GM12878 (cell line): ENCODE data around the gene SIDT1. TPM values are rescaled to one million over a fixed set of nuclear protein-coding genes. Genes with fewer than 3 reads are reported as not detected.

ENCODE experiments used
- ATAC-seq: fragments of 200-7000 bp; cut with Tn5 transposase; 3 replicates; pipeline ENCODE4 v1.9.1; 2020; ENCODE audit warnings: mild to moderate bottlenecking, moderate library complexity
- BruUV-seq: library from RNA; stranded (reverse); fragments of 400-500 nt; replicated peaks from 2 replicates; lab custom pipeline; 2021; lab: Mats Ljungman, UMichigan
- CTCF ChIA-PET: fragments of 300-600 bp; sonication (Branson Sonifier 250); formaldehyde crosslinking; extraction: SDS; loops from one replicate; lab custom pipeline; 2021; ENCODE audit warnings: inconsistent platforms; lab: Yijun Ruan, JAX
- POLR2A ChIA-PET: fragments of 350-600 bp; formaldehyde crosslinking; extraction: SDS; loops from one replicate; lab custom pipeline; 2021; ENCODE audit warnings: inconsistent platforms; lab: Charles Lee
- RAD21 ChIA-PET: fragments of 300-600 bp; sonication (Branson Sonifier 250); formaldehyde crosslinking; loops from one replicate; lab custom pipeline; 2023; ENCODE audit warnings: antibody characterized with exemption; ENCODE audit not compliant: unreplicated experiment; lab: Charles Lee
- SMC1A ChIA-PET: fragments of 300-600 bp; sonication (Branson Sonifier 250); formaldehyde crosslinking; loops from one replicate; lab custom pipeline; 2023; ENCODE audit not compliant: unreplicated experiment, uncharacterized antibody; lab: Charles Lee
- DNase-seq: peaks from one replicate; pipeline ENCODE4 v3.0.0-alpha.2; 2011; ENCODE audit warnings: low read depth, low spot score
- FAIRE-seq: peaks from 3 replicates; lab custom pipeline; 2011; peaks lifted over from hg19 to GRCh38; lab: Jason Lieb, UNC
- H2AFZ ChIP-seq: 2 replicates; pipeline ENCODE4 v1.6.0; 2011; ENCODE audit warnings: low read depth, low read length, control low read depth; ENCODE audit not compliant: control insufficient read depth
- H3K27ac ChIP-seq: 2 replicates; pipeline ENCODE4 v1.5.1; 2011; ENCODE audit warnings: control low read depth; ENCODE audit not compliant: control insufficient read depth, insufficient read depth
- H3K27me3 ChIP-seq, 2 experiments: replicated peaks in 1 of 2; 2 replicates each; pipeline versions ENCODE4 v1.6.0 to v1.6.1; 2011; ENCODE audit warnings: low read length in 1 of 2; ENCODE audit not compliant: control insufficient read depth in 2 of 2, insufficient read depth in 2 of 2
- H3K36me3 ChIP-seq, 2 experiments: 2 replicates each; pipeline ENCODE4 v1.5.1; 2011; ENCODE audit warnings: low read length in 1 of 2; ENCODE audit not compliant: control insufficient read depth in 2 of 2, insufficient read depth in 2 of 2
- H3K4me1 ChIP-seq: 2 replicates; pipeline ENCODE4 v1.6.1; 2011; ENCODE audit warnings: mild to moderate bottlenecking, low read length, moderate library complexity, mixed read lengths; ENCODE audit not compliant: control insufficient read depth, insufficient read depth
- H3K4me2 ChIP-seq: 2 replicates; pipeline ENCODE4 v1.6.0; 2011; ENCODE audit warnings: control low read depth; ENCODE audit not compliant: control insufficient read depth, insufficient read depth
- H3K4me3 ChIP-seq: fragments of 200-600 bp; sonication (generic); 2 replicates; pipeline ENCODE4 v1.5.1; 2016
- H3K79me2 ChIP-seq: 2 replicates; pipeline ENCODE4 v1.6.0; 2011; ENCODE audit warnings: low read length; ENCODE audit not compliant: control insufficient read depth, insufficient read depth
- H3K9ac ChIP-seq: 2 replicates; pipeline ENCODE4 v1.8.0; 2011; ENCODE audit warnings: low read length, control low read depth, mixed read lengths; ENCODE audit not compliant: control insufficient read depth, insufficient read depth
- H3K9me3 ChIP-seq: replicated peaks from 3 replicates; pipeline ENCODE4 v1.5.1; 2011; ENCODE audit warnings: mild to moderate bottlenecking, low read length; ENCODE audit not compliant: control insufficient read depth, insufficient read depth
- H4K20me1 ChIP-seq: 2 replicates; pipeline ENCODE4 v1.6.0; 2011; ENCODE audit not compliant: control insufficient read depth, insufficient read depth
- CREB1 ChIP-seq: IDR thresholded peaks from 2 replicates; pipeline ENCODE4 v1.6.1; 2012; ENCODE audit warnings: low read depth, mild to moderate bottlenecking, inconsistent platforms
- FOS ChIP-seq: IDR thresholded peaks from 3 replicates; pipeline ENCODE4 v1.6.1; 2011; ENCODE audit warnings: borderline replicate concordance; ENCODE audit not compliant: insufficient read length; ENCODE audit errors: extremely low read depth
- FOXK2 ChIP-seq: fragments of 450-650 bp; IDR thresholded peaks from 2 replicates; pipeline ENCODE4 v1.6.1; 2017; ENCODE audit warnings: mild to moderate bottlenecking, moderate library complexity
- MEF2B ChIP-seq: fragments of 450-650 bp; IDR thresholded peaks from 2 replicates; pipeline ENCODE4 v1.6.1; 2018; ENCODE audit warnings: mild to moderate bottlenecking, moderate library complexity; ENCODE audit not compliant: partially characterized antibody, poor library complexity, severe bottlenecking
- NR2C1 ChIP-seq: fragments of 450-650 bp; IDR thresholded peaks from 2 replicates; pipeline ENCODE4 v1.6.1; 2017; ENCODE audit warnings: antibody characterized with exemption, mild to moderate bottlenecking, moderate library complexity
- RB1 ChIP-seq: fragments of 450-650 bp; formaldehyde crosslinking; IDR thresholded peaks from 2 replicates; pipeline ENCODE4 v1.6.1; 2017; ENCODE audit warnings: mild to moderate bottlenecking, borderline replicate concordance
- RBBP5 ChIP-seq: fragments of 200-600 bp; sonication (generic); conservative IDR thresholded peaks from 2 replicates; pipeline ENCODE4 v1.6.1; 2016
- TARDBP ChIP-seq: IDR thresholded peaks from 2 replicates; pipeline ENCODE4 v1.6.1; 2016; ENCODE audit warnings: borderline replicate concordance
- ZNF24 ChIP-seq: fragments of 450-650 bp; IDR thresholded peaks from 2 replicates; pipeline ENCODE4 v1.6.1; 2017; ENCODE audit warnings: antibody characterized with exemption, mild to moderate bottlenecking
- ZSCAN29 ChIP-seq: fragments of 450-650 bp; IDR thresholded peaks from 2 replicates; pipeline ENCODE4 v1.6.1; 2017; ENCODE audit warnings: mild to moderate bottlenecking, moderate library complexity
- WGBS: methylation state at CpG from one replicate; pipeline ENCODE4 v1.1.6; 2016; ENCODE audit warnings: low lambda C conversion rate; ENCODE audit not compliant: insufficient replicate concordance, insufficient coverage; ENCODE audit errors: missing lambda C conversion rate; 5-methylcytosine and 5-hydroxymethylcytosine counted together
- in situ Hi-C: fragments of 300-500 bp; cut with MboI; formaldehyde crosslinking; loops from 9 replicates; pipeline ENCODE4 v1.14.3; 2018; ENCODE audit warnings: mixed read lengths
- intact Hi-C: fragments of 100-400 bp; cut with micrococcal nuclease; formaldehyde crosslinking; loops from one replicate; pipeline ENCODE4 v1.14.2; 2022; ENCODE audit not compliant: unreplicated experiment
- polyA plus RNA-seq, 11 experiments: library from polyadenylated mRNA; depleted of rRNA in 4 of 11; unstranded in 6 of 11; stranded (reverse) in 5 of 11; fragments of >200 nt; fragmentation: Nextera tagmentation in 4 of 11; fragmentation: Illumina TruSeq in 1 of 11; extraction: Ambion mirVana in 4 of 11; extraction: Trizol in 1 of 11; gene quantifications; 1 replicate in 1 of 11; 2 replicates in 10 of 11; pipeline versions ENCODE4 v1.2.1 to v1.2.3, GENCODE V29; 2011 to 2016; ENCODE audit warnings: inconsistent platforms in 2 of 11, missing spikeins in 2 of 11, low read depth in 1 of 11
- total RNA-seq, 4 experiments: library from RNA; depleted of rRNA in 3 of 4; stranded (reverse); fragments of >200 nt in 3 of 4; fragmentation: Illumina TruSeq in 1 of 4; extraction: Trizol in 1 of 4; gene quantifications; 2 replicates each; pipeline versions ENCODE4 v1.2.1 to v1.2.3, GENCODE V29; 2013 to 2021
- TF ChIP-seq, protein P1 (sequence below): IDR thresholded peaks from 2 replicates; pipeline ENCODE4 v1.6.1; 2011; ENCODE audit warnings: low read depth, low read length, improper control_type of control experiment, borderline replicate concordance
- TF ChIP-seq, protein P2 (sequence below): fragments of 450-650 bp; IDR thresholded peaks from 2 replicates; pipeline ENCODE4 v1.6.1; 2018; ENCODE audit warnings: borderline replicate concordance, mild to moderate bottlenecking; ENCODE audit not compliant: partially characterized antibody
- TF ChIP-seq, protein P3 (sequence below): fragments of 450-650 bp; conservative IDR thresholded peaks from 2 replicates; pipeline ENCODE4 v1.6.1; 2017; ENCODE audit warnings: mild to moderate bottlenecking, moderate library complexity

Gene SIDT1
- total and polyA plus RNA-seq, 10 of the 15 experiments (the other 5 are each of a cell fraction or from before 2014, with no cell fraction given) = 3.0 to 45.0 (median 26.6) TPM

DNA sequence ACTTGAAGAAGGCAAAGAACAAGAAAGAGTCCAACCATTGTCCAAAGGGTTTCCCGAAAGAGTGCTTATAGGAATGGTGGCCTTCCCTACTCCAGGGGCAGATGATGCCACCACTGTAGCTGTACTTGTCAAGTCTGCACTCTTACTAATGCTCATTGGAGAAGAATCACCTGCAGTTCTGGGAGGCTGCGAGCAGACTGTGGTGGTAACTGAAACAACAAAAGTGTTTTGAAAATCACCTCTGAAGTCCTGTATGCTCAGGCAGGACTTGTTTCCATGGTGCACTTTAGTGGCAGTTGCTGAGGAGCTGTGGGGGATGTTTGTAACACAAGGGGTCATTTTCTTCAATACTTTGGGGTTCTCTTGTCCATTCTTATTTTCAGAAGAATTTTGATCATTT is 128.1 kb downstream of the SIDT1 start:
- ChIA-PET POLR2A (no interaction called here), CTCF (interaction anchor here (1.5 kb wide), 1 partner anchor 11 kb away, joined by 5 read pairs; no protein-coding TSS in a partner anchor), SMC1A (no interaction called here), RAD21 (no interaction called here)
- Histone ChIP-seq H3K9me3 (no peaks in the 10 kb centered on the region), H3K4me3 (no peak overlapping the region), H3K4me2 (no peak overlapping the region), H3K4me1 (peaks cover 3% of the 10 kb centered on the region; the same call in 1 of the 2 replicates), H2AFZ (no peak overlapping the region), H3K27ac (no peak overlapping the region), H3K27me3 (no peaks in the 10 kb centered on the region), H3K79me2 (no peaks in the 10 kb centered on the region), H3K36me3 (peaks cover 2 to 3% of the 10 kb centered on the region in 2 experiments; a peak in 3 of 4 replicates), H3K9ac (no peak overlapping the region), H4K20me1 (no peaks in the 10 kb centered on the region)
- DNase-seq (no peak), ATAC-seq (no peak), FAIRE-seq (no peak)
- no TSS peak for BruUV-seq
- intact Hi-C loops = no loop called here
- in situ Hi-C loops = no loop called here
- no peak for TF ChIP-seq CREB1
- TF ChIP-seq NR2C1 = no peak
- TF ChIP-seq FOXK2 = no peak
- TF ChIP-seq ZNF24 = no peak
- TF ChIP-seq FOS = no peak
- TF ChIP-seq, protein P1, sequence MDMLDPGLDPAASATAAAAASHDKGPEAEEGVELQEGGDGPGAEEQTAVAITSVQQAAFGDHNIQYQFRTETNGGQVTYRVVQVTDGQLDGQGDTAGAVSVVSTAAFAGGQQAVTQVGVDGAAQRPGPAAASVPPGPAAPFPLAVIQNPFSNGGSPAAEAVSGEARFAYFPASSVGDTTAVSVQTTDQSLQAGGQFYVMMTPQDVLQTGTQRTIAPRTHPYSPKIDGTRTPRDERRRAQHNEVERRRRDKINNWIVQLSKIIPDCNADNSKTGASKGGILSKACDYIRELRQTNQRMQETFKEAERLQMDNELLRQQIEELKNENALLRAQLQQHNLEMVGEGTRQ = no peak
- WGBS = 50% methylated on average over 2 of the region's 2 CpGs

DNA sequence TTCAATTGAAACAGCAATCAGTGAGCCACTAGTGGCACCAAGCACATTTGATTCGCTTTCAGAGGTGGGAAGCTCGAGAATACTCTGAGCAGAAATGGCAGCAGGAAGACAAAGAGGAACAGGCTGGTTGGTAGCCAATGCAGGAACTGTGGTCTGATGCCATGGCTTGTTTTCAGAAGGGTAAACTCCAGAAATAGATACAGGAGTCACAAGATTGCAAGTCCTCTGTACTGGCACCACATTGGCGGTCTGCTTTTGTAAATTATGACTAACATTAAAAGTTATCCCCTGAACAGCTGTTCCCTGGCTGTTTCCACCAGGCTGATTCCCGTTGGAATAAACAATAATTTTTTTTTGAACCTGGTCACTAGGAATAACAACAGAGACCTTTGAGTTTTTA is 128.5 kb downstream of the SIDT1 start:
- ChIA-PET RAD21 (no interaction called here), POLR2A (no interaction called here), SMC1A (interaction anchor here (0.8 kb wide), 1 partner anchor 124 kb away, joined by 3 read pairs; no protein-coding TSS in a partner anchor), CTCF (interaction anchor here (1.5 kb wide), 1 partner anchor 11 kb away, joined by 5 read pairs; no protein-coding TSS in a partner anchor)
- no peak overlapping the region for H3K4me3 ChIP-seq
- H3K9ac ChIP-seq = no peak overlapping the region
- no TSS peak for BruUV-seq
- H3K4me1 ChIP-seq = peaks cover 3% of the 10 kb centered on the region; the same call in 1 of the 2 replicates
- no peak for FAIRE-seq
- no peak for ATAC-seq
- no peak overlapping the region for H2AFZ ChIP-seq
- H3K27me3 ChIP-seq = no peaks in the 10 kb centered on the region
- H3K36me3 ChIP-seq = peaks cover 2 to 3% of the 10 kb centered on the region in 2 experiments; a peak in 3 of 4 replicates
- H3K4me2 ChIP-seq = no peak overlapping the region
- H4K20me1 ChIP-seq = no peaks in the 10 kb centered on the region
- no peaks in the 10 kb centered on the region for H3K9me3 ChIP-seq
- in situ Hi-C loops = no loop called here
- no peak for DNase-seq
- H3K27ac ChIP-seq = no peak overlapping the region
- 43% methylated on average over 4 of the region's 4 CpGs for WGBS
- intact Hi-C loops = no loop called here
- no peaks in the 10 kb centered on the region for H3K79me2 ChIP-seq
- no peak for TF ChIP-seq ZSCAN29
- TF ChIP-seq, protein P2, sequence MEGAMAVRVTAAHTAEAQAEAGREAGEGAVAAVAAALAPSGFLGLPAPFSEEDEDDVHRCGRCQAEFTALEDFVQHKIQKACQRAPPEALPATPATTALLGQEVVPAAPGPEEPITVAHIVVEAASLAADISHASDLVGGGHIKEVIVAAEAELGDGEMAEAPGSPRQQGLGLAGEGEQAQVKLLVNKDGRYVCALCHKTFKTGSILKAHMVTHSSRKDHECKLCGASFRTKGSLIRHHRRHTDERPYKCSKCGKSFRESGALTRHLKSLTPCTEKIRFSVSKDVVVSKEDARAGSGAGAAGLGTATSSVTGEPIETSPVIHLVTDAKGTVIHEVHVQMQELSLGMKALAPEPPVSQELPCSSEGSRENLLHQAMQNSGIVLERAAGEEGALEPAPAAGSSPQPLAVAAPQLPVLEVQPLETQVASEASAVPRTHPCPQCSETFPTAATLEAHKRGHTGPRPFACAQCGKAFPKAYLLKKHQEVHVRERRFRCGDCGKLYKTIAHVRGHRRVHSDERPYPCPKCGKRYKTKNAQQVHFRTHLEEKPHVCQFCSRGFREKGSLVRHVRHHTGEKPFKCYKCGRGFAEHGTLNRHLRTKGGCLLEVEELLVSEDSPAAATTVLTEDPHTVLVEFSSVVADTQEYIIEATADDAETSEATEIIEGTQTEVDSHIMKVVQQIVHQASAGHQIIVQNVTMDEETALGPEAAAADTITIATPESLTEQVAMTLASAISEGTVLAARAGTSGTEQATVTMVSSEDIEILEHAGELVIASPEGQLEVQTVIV = no peak
- no peak for TF ChIP-seq MEF2B
- TF ChIP-seq, protein P3, sequence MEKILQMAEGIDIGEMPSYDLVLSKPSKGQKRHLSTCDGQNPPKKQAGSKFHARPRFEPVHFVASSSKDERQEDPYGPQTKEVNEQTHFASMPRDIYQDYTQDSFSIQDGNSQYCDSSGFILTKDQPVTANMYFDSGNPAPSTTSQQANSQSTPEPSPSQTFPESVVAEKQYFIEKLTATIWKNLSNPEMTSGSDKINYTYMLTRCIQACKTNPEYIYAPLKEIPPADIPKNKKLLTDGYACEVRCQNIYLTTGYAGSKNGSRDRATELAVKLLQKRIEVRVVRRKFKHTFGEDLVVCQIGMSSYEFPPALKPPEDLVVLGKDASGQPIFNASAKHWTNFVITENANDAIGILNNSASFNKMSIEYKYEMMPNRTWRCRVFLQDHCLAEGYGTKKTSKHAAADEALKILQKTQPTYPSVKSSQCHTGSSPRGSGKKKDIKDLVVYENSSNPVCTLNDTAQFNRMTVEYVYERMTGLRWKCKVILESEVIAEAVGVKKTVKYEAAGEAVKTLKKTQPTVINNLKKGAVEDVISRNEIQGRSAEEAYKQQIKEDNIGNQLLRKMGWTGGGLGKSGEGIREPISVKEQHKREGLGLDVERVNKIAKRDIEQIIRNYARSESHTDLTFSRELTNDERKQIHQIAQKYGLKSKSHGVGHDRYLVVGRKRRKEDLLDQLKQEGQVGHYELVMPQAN = no peak
- TF ChIP-seq FOXK2 = no peak
- no peak for TF ChIP-seq RBBP5
- TF ChIP-seq TARDBP = no peak
- no peak for TF ChIP-seq RB1
